ENCODE measurements around the gene MST1.

The MST1 gene

GRCh38 chr3:49683162-49683561, 6.1 kb downstream of the MST1 start:
- TF ChIP-seq ZFX (IDR thresholded peaks at IDR 0.05; ENCODE audit: borderline replicate concordance) (no peak), CTCF (IDR thresholded peaks at IDR 0.05) (no peak)
- peak overlapping the region; percentile 15 for H3K27ac ChIP-seq

DNA sequence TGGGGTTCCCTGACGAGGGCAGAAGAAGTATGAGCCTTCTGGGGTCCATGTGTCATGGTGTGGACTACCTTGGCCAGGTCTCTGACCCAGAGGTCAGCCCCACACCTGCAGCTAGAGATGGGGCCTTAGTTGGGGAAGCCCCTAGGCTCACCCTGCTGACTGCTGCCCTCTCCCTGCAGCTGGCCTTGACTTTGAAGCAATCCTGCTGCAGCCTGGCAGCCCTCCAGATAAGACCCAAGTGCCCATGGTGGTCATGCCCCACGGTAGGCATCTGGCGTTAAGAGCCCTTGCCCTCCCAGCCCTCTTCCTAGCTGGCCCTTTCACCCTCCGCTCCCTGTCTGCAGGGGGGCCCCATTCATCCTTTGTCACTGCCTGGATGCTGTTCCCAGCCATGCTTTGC, 7.7 kb downstream of the MST1 start:
- H3K27ac ChIP-seq, result no peak overlapping the region
- no peak for TF ChIP-seq CTCF (IDR thresholded peaks at IDR 0.05)
- TF ChIP-seq ZFX (IDR thresholded peaks at IDR 0.05; ENCODE audit: borderline replicate concordance), result no peak

DNA sequence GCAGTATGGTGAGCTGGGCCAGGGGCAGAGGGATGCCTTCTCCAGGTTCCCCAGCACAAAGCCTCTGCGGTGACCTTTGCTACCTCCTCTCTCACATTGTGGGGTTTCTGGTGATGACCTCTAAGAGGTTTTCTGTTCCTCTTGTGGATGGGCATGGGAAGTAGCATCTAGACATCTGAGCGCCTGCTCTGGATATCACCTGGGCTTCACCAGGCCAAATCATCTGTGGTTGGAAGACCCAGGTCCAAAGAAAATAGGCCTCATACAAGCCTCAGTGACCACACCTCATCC, 8.1 kb downstream of the MST1 start:
- H3K27ac ChIP-seq, result no peak overlapping the region
- no peak for TF ChIP-seq ZFX (IDR thresholded peaks at IDR 0.05; ENCODE audit: borderline replicate concordance)
- TF ChIP-seq CTCF (IDR thresholded peaks at IDR 0.05), result no peak

DNA sequence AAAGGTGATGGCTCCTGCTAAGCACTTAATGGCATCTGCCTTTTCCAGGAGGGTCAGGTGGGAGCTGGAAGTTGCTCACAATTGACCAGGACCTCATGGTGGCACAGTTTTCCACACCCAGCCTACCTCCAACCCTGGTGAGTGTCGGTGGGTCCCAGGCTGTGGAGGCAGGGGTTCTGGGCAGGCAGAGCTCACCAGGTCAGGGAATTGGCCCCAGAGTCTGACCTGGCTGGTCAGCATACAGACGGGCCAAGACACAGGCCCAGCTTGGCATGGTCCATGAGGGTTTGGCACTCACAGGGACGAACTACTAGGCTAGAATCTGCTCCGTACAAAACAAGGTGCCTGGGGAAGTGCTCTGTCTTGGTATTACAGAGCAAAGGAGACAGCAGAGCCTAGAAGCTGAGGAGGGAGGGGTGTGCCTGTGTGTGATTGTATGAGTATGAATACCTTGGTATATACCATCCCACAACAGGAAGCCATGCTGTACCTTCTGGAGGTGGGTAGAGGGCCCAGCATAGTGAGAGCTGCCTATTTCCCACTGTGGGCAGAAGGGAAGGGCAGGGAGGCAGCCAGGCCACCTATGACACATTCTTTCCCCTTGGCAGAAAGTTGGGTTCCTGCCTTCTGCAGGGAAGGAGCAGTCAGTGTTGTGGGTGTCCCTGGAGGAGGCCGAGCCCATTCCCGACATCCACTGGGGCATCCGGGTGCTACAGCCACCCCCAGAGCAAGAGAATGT, 8.6 kb downstream of the MST1 start:
- H3K27ac ChIP-seq, result no peak overlapping the region
- TF ChIP-seq ZFX (IDR thresholded peaks at IDR 0.05; ENCODE audit: borderline replicate concordance) (no peak), CTCF (IDR thresholded peaks at IDR 0.05) (no peak)

- TF ChIP-seq CTCF (IDR thresholded peaks at IDR 0.05) (no peak), ZFX (IDR thresholded peaks at IDR 0.05; ENCODE audit: borderline replicate concordance) (no peak)
- H3K27ac ChIP-seq, result peak overlapping the region; percentile 97
These were observed 13.4 kb downstream of the MST1 start for GRCh38 chr3:49675912-49676311.

DNA sequence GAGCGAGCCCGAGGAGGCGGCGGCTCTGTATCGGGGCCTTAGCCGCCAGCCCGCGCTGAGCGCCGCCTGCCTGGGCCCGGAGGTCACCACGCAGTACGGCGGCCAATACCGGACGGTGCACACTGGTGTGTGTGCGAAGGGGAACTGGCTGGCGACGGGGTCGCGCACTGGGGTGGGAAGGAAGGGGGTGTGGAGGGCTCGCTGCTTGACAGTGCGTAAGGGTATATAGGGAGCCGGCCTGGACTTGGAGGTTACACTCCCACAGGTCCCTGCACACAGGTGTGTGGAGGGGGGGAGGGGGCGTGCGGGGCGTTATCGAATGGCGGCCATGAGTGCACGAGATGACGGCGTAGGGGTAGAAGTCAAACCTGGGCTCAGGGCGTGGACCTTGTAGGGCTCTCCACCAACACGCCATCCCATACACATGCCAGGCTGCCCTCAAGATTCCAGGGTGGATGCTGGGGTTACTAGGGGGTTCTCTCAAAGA, 14.7 kb downstream of the MST1 start:
- H3K27ac ChIP-seq, result peak overlapping the region; percentile 97
- TF ChIP-seq CTCF (IDR thresholded peaks at IDR 0.05) (no peak), ZFX (IDR thresholded peaks at IDR 0.05; ENCODE audit: borderline replicate concordance) (no peak)

GRCh38 chr3:49673715-49674496, 15.4 kb downstream of the MST1 start, which contains the start of gene APEH:
TSS of gene APEH (plus strand) at chr3:49674351. CDS start at chr3:49674402, 51 bp downstream.
- peak within 1 kb of the TSS; percentile 97 for H3K27ac ChIP-seq
- TF ChIP-seq CTCF (IDR thresholded peaks at IDR 0.05) (no peak), ZFX (IDR thresholded peaks at IDR 0.05; ENCODE audit: borderline replicate concordance) (no peak)
